GM21423 (cell line): ENCODE measurements around the gene P2RY8.
"Not testable (repeated sequence)": the region's sequence is repeated elsewhere in the genome, so short reads cannot be mapped to it uniquely, and the experiment has no call there.

Experiments
- ATAC-seq: cut with Tn5 transposase; IDR thresholded peaks from one replicate; pipeline ENCODE4 v1.9.1; 2021; ENCODE audit warnings: mild to moderate bottlenecking, moderate library complexity; ENCODE audit not compliant: unreplicated experiment

P2RY8 gene

GRCh38 chrX:1466232-1466661, 70.7 kb downstream of the P2RY8 start:
- ATAC-seq: no peak

DNA sequence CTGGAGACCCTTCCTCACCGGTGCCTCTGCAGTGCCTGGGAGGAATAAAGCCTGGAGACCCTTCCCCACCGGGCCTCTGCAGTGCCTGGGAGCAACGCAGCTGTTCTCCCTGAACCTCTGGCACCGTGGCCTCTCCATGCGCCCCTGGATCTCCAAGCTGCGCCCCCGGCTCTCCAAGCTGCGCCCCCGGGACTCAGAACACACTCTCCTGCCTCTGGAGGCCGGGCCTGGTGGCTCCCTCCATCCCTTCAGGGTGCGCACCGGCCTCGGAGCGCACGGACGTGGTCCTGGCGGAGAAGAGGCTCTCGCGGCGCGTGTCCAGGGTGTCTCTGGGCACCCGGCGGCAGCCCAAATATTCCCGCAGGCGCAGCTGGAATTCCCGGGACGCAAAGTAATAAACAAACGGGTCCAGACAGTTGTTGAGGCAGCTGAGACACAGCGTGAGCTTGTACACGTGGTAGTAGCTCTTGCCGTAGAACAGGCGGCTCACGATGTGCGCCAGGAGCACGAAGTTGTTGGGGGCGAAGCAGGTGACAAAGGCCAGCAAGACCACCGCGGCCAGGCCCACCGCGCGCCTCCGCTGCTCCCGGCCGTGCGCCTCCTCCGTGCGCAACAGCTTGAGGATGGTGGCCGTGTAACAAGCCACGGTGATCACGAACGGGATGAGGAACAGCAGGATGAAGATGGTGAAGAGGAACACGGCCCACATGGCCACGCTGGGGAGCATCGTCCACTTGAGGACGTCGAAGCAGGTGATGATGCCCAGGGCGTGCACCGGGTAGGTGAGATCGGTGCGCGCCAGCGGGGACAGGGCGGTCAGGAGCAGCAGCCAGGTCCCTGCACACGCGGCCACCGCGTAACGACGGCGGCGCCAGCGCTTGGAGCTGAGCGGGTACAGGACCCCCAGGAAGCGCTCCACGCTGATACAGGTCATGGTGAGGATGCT, 71.4 kb downstream of the P2RY8 start:
- ATAC-seq: no peak

- no peak for ATAC-seq
Measured at GRCh38 chrX:1464971-1465285, 72.1 kb downstream of the P2RY8 start.

DNA sequence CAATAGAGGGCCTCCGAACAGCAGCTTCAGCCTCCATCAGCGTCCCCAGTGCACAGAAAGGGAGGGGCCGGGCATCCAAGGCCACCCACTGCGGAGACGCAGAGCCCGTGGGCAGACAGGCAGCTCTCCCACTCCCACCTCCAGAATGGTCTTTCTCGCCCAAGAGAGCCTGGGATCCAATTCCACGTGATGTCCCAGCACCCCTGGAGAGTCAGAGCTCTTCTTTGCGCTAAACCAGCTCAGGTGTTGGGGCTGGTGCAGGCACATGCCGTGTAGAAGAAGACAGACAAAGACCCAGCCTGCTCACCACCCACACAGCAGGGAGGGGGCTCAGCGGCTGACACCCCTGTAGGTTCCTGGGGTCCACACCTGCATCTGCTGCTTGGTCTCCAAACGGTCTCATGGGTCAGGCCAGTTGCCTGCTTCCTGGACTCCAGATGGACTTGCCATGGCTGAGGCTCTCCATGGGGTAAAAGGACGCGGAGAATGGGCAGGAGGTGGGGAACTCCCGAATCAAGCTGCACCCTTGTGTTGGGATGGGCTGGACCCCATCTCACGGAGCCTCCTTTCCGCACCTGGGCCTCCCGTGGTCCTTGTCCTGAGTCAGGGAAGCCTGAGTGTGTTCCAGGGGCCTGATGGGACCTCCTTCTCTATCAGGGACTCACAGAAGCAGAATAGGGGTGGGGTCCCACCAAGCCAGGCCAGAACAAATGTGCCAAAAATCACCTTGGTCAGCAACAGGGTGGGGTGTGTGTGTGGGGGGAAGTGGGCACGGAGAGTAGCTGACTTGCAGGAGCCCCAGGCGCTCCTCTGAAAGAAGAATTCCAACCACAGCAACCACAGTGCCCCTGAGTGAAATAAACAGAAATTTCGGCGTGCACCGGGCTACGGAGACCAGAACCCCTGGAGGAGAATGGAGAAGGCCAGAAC, 72.7 kb downstream of the P2RY8 start:
- no peak for ATAC-seq

DNA sequence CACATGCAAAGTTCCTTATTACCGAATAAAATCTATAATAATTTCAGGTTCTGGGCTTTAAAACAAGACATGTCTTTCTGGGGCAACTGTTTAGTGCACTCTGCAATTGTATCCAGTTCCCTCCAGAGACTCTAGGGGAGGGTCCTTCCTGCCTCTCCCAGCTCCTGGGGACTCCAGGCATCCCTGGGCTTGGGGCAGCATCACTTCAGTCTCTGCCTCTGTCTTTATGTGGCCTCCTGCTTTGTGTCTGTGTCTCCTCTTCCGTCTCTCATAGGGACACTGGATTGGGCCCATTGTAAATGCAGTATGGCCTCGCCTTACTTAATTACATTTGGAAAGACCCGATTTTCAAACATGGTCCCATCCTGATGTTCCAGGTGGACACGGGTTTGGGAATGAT, 73.4 kb downstream of the P2RY8 start:
- ATAC-seq: no peak

GRCh38 chrX:1462596-1463251, 74.3 kb downstream of the P2RY8 start:
- ATAC-seq: no peak

DNA sequence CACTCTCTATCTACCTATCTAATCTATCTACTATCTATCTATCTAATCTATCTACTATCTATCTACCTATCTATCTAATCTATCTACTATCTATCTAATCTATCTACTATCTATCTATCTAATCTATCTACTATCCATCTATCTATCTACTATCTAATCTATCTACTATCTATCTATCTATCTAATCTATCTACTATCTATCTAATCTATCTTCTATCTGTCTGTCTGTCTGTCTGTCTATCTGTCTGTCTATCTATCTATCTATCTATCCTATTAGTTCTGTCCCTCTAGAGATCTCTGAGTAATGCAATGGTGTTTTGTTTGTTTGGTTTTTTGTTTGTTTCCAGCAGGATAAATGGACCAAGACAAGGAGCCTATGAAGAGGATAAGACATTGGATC, 74.9 kb downstream of the P2RY8 start:
- no peak for ATAC-seq

- ATAC-seq: no peak
Measured at GRCh38 chrX:1455948-1456280, 81.1 kb downstream of the P2RY8 start.

DNA sequence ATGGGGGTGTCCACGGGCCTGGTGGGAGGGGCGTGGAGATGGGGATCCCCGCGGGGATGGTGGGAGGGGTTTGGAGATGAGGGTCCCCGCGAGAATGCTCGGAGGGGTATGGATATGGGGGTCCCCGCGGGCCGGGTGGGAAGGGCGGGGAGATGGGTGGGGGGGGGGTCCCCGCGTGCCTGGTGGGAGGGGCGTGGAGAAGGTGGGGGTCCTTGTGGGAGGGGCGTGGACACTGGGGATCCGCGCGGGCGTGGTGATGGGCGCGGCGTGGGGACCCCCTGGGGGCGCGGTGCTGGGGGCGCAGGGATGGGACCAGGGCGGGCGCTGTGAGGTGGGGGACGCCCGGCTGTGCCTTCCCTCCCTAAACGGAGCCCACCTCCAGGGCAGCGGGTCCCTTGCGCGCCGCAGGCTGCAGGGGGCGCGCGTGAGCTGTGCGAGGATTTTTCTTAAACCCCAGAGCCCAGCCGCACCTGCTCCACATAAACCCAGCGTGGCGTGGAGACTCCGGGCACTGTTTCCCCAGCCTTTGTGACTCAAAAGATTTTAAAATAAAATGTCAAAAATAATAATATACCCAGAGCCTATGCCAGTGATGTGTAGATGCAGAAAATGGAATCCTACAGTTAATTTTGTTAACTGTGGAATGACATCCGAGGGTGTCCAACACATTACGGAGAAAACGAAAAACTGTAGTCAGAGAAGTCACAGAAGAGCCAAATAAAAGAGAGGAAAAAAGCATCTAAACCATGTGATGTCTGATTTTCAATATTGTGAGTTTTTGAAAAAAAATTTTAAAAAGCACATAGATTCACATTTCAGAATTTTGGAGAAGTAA, 82.8 kb downstream of the P2RY8 start:
- peak; percentile 38 for ATAC-seq

DNA sequence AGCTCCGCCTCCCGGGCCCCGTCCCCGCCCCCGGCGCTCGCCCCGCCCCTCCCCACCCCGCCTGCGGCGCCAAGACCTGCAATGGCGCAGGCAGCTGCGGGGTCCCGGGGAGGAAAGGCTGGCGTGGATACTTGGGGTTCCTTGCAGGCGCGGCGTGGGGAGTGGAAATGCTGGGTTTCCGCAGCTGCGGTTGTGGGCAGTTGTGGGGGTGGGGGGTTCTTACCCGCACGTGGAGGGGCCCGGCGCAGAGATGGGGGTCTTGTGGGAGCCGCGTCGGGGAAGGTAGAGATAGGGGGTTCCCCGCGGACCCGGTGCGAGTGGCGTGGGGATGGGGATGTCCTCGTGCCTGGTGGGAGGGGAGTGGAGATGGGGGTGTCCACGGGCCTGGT, 83.6 kb downstream of the P2RY8 start:
- peak; percentile 8 for ATAC-seq

- peak; percentile 75 for ATAC-seq
Measured at GRCh38 chrX:1452516-1453394, 84.2 kb downstream of the P2RY8 start, which contains the start of gene ASMTL. Gene ASMTL, minus strand, starts transcription at chrX:1452909. Its CDS starts 69 bp downstream, at chrX:1452840.

GRCh38 chrX:1451661-1452515, 85.1 kb downstream of the P2RY8 start:
- ATAC-seq: no peak

- ATAC-seq: no peak
Measured at GRCh38 chrX:1451251-1451660, 85.7 kb downstream of the P2RY8 start.

GRCh38 chrX:1450361-1451161, 86.4 kb downstream of the P2RY8 start:
- ATAC-seq: no peak

DNA sequence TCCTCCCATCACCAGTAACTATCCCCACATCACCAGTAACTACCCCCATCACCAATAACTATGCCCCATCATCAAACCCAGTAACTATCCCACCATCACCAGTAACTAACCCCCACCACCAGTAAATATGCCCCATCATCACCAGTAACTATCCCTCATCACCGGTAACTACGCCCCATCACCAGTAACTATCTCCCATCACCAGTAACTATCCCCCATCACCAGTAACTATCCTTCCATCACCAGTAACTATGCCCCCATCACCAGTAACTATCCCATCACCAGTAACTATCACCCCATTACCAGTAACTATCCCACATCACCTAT, 87.2 kb downstream of the P2RY8 start:
- no peak for ATAC-seq

DNA sequence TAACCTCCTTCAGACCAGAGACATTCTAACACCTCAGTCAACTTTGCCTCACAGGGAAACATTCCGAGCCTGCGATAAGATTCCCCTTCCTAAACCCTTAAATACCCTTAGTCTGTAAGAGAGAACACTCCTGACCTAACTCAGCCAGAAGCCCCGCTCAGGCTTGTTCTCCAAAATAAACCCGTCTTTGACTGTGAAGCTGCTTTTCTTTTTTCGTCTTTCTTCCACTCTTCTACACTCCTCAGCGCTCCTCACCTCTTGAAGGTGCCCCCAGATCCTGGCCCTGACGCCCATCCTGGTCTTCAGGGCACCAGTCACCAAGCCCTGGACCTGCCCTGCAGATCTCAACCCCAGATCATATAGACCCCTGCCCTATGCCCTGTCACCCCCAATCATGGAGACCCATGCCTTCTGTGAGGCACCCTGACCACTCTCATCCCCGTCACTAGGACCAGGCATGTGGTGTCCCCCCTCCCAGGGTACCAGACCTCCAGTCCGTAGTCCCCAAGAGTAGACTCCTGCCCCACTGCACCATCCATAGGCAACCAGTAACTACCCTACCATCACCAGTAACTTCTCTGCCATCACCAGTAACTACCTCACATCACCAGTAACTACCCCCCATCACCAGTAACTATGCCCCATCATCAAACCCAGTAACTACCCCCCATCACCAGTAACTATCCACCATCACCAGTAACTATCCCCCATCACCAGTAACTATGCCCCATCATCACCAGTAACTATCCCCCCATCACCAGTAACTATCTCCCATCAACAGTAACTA, 87.8 kb downstream of the P2RY8 start:
- ATAC-seq: no peak

DNA sequence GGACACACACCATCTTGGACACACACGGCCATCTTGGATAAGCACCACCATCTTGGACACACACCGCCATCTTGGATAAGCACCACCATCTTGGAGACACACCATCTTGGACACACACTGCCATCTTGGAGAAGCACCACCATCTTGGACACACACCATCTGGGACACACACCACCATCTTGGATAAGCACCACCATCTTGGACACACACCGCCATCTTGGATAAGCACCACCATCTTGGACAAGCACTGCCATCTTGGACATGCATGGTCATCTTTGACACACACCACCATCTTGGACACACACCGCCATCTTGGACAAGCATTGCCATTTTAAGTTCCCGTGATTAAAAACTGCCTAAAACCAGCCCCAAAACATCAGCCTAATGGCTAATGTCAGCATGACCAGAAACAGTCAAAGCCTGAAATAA, 88.4 kb downstream of the P2RY8 start:
- not testable (repeated sequence) for ATAC-seq
